NCI-H2227 (cell line): Measurements from ENCODE around the gene ZNF697.
"Not testable (repeated sequence)": the region's sequence is repeated elsewhere in the genome, so short reads cannot be mapped to it uniquely, and the experiment has no call there.

Source experiments
- DNase-seq: peaks from one replicate; lab custom pipeline; 2025; ENCODE audit not compliant: unreplicated experiment; lab: John Stamatoyannopoulos, UW

The ZNF697 gene

GRCh38 chr1:119647734-119648619, at the start of gene ZNF697:
Gene ZNF697, minus strand, starts transcription at chr1:119648266. Its CDS starts 22,166 bp downstream, at chr1:119626100.
- DNase-seq = peak; percentile 90

DNA sequence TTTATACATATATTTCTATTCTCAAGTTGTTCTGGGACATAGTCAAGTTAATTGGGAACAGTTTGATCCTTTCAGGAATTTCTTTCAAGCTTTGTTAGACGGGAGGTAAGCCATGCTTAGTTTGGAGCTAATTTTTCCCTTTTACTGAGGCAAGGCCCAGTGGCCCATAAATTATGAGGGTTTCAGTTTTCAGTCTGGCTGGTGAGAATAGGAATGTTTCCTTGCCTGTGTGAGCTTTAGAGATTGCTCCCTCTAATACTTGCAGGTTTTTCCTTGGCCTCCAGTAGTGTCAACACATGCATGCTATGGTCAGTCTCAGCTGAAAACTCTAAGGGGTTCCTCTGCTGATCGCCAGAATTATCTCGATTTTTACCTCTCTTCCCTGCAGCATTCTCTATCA, 49.5 kb upstream of the ZNF697 start:
- no peak for DNase-seq

DNA sequence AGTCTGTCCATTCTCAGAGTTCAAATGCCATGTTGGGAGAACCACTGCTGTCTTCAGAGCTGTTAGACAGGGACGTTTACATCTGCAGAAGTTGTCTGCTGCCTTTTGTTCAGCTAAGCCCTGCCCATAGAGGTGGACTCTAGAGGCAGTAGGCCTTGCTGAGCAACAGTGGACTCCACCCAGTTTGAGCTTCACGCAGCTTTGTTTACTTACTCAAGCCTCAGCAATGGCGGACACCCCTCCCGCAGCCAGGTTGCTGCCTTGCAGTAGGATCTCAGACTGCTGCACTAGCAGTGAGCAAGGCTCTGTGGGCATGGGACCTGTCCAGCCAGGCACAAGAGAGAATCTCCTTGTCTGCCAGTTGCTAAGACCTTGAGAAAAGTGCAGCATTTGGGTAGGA, 48.8 kb upstream of the ZNF697 start:
- DNase-seq = not testable (repeated sequence)

DNA sequence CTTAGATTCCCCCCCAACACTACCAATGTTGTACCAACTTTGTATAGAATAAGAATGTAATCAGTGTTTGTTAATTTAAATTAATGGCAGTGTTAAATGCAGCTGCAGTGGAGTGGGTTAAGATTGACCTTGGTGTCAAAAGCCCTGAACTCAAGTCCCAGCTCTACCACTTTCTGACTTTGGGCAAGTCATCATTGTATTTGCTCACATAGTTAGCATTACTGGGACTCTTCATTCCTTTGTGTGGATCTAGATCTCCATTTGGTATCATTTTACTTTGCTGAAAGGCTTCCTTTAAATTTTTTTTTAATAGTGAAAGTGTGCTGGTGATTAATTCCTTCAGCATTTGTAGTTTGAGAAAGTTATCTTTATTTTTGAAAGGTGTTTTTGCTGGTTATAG, 41.4 kb upstream of the ZNF697 start:
- DNase-seq = no peak

DNA sequence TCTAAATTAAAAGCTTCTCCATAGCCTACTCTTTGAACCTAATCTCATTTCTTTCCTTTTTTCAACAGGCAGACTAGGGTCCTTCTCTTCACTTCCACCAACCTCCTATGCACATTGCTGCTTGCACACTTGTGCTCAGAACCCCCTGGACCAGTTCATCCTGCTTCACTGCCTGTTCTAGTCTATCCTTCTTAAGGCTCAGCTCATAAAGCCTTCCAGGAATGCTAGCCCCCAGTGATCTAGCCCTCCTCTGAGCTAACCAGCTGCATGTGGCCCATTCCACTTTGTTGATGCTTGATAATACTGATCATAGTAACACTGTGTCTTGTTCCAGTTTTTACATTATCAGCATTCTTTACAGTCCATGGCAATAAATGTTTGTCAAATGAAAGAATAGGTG, 40.7 kb upstream of the ZNF697 start:
- DNase-seq = no peak

DNA sequence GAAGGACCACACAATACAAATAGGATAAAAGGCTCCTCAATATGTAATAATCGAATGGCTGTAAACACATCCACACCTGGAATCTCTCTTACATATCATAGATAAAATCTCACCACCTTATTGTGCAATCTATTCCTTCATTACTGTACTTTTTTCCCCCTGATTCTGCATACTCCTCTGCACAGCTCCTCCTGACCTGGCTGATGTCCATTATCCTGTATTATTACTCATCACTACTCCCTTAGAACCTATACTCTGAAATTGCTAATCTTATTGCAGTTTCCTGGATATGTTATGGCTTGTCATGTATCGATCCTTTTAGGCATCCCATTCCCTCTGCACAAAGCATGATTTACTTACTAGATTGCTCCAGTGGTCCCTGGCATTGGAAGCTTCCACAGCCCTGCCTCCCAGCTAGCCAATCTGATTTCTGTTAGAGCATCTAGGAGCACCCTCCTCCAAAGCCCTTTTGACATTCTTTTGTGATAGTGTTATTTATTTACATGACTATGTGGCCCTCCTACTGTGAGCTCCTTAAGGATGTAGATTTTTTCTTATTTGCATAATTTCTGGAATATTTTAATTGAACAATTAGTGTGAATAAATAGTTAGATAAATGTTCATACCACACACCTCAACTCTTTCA, 39.5 kb upstream of the ZNF697 start:
- no peak for DNase-seq

GRCh38 chr1:119686661-119687060, 38.6 kb upstream of the ZNF697 start:
- no peak for DNase-seq

DNA sequence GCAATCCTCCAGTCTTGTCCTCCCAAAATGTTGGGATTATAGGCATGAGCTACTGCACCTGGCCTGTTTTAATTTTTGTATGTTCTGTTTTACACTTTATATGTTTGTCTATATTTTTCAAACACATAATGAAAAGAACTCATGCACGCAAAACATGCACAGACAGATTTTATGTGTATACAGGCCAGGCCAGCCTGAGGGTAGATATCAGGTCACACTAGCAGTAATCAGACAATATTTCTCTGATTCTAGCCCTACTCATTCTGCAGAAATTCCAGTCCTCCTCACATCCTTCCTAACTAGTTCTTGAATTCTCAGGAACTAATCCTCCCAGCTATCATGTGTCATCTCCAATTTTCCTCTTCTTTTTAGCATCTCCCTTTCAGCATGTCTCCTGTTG, 35.8 kb upstream of the ZNF697 start:
- DNase-seq = no peak

DNA sequence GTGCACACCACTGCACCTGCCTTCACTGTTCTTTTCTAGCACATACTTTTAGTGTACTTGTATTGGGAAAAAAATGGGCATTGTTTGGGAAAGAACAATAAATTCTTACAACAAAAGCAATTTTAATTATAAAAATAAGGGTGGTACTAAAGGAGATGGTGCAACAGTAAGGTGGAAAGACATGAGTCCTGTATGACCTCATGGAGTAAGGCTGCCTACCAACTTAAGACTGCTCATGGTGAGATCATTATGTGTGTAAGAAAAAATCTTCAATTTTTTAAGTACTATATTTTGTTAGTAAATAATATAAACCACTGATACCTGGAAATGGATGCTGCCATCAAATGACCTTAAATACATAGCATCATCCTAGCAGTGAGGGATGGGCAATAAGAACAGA, 34.1 kb upstream of the ZNF697 start:
- DNase-seq = no peak

- DNase-seq = no peak
Measured at GRCh38 chr1:119681560-119681959, 33.5 kb upstream of the ZNF697 start.

DNA sequence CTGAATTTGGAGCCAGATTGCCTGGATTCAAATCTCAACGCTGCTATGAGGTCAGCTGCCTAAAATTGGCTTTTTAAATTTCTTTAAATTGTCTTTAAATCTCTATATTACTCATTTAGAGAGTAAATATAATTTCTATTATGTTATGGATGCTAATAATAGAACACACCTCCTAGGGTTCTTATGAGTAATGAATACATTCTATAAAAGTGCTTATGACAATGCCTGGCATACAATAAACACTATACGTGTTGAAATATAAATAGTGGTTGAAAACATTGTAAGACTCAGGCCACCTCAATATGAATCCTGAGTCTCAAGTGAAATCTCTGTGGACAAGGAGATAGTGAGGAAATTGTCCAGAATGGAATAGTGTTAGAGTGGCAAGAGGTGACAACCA, 32.7 kb upstream of the ZNF697 start:
- DNase-seq = no peak

GRCh38 chr1:119680193-119680592, 32.1 kb upstream of the ZNF697 start:
- DNase-seq = no peak

GRCh38 chr1:119679223-119679622, 31.2 kb upstream of the ZNF697 start:
- DNase-seq = no peak

GRCh38 chr1:119676571-119677206, 28.6 kb upstream of the ZNF697 start:
- no peak for DNase-seq

GRCh38 chr1:119675349-119676345, 27.6 kb upstream of the ZNF697 start:
- DNase-seq = peak; percentile 90

- peak; percentile 60 for DNase-seq
Measured at GRCh38 chr1:119674835-119675289, 26.8 kb upstream of the ZNF697 start.

DNA sequence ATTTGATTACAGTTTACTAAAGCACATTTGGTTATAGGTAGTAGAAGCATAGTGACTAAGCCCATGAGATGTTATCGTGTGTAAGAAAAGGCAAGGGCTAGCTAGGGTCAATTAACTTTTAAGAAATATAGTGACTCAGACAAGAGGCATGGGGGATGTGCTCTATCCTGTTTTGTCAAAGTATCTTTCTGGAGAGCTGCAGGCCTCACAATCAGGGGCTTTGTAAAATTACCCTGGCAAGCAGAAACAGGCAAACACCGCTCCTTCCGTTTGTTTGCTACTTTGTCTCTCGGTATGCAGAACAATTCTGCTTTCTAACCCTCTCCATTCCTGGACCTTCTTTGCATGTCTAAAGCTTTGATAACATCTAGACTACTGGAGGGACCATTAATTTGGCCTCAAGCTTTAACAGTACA, 26.1 kb upstream of the ZNF697 start:
- no peak for DNase-seq

DNA sequence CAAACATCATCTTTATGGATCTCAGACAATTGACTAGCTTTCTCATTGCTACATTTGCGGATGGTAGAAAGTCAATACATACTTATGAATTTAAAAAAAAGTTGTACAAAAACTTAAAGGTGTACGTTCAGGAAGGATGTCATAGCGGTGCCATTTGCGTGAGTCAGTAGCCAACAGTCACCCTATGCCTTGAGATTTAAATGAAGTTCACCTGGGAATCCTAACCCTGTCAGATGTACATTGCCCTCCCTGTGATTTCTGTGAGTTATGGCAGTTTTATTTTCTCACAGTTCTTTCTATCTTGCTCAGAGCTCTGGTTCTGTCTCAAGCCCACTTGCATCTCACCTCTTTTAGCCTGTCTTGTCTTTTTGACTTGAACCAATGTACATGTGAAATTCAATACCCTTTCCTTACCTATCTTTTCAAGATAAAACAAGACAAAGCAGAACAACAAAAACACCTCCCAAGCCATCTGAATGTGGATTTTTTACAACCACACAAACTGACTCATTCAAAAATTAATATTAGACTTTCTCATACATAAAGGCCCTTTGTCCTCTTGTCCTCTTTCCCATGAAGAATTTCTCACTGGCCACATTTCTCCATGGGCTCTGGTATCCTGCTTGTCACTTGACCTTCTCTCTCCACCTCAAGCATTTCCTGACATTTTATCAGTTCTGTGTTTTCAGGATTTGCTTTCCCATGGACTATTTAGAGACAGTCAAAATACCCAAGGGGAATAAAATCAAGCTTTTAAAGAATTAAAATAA, 25.3 kb upstream of the ZNF697 start:
- no peak for DNase-seq

GRCh38 chr1:119670898-119671297, 22.8 kb upstream of the ZNF697 start:
- DNase-seq = no peak

- DNase-seq = no peak
Measured at GRCh38 chr1:119667173-119667572, 19.1 kb upstream of the ZNF697 start.
